ENCODE data around the gene PIGS.

Gene PIGS

DNA sequence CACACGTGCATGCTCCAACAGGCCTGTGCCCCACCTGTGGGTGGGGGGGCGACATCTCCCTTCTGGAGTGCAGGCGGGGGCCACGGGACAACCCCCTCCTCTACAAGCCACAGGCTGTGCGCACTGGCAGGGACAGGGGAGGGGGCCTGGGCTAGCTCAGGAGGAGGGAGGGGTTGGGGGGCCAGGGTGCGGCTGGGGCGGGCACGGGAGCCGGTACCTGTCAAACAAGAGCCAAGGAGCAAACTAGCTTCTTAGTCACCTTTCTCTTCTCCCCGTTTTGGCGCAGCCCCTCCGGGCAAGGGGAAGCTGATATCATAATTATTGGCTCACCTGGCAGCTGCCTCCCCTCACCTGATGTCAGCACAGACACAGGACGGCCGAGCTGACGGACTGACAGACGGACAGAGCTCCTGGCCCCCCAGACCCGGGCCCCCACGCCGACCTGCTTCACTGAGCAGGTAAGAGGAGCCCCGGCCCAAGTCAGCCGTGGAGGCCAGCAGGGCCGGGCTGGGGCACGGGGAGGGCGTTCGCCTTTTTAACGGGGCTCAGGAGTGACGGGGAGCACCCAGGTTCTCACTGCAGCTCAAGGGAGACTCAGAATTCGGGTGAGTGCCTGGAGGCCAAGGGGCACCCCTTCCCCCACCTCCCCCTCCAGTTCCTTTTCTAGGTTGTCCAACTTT lies 65.2 kb downstream of the PIGS start, which contains the start of gene FOXN1:
TSS of gene FOXN1 (plus strand) at position 363 of the 680 bp plus-strand sequence. CDS start 17,622 bp downstream, outside the sequence.
- DNase-seq, result no peak

DNA sequence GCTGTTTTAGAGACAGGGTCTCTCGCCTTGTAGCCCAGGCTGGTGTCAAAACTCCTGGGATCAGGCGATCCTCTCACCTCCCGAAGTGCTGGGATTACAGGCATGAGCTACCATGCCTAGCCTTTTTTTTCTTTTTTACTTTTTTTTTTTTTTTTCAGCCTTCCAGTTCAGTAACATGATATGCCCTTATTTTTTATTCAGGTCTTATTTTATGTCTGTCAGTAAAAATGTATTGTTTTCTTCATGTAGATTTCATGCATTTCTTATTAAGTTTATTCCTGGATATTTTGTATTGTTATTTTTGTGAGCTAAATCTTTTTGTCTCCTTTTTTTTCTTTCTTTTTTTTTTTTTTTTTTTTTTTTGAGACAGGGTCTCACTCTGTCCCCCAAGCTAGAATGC lies 67.9 kb downstream of the PIGS start:
- no peak for DNase-seq
